Daoy (cell line): Measurements from ENCODE around the gene KCNQ1. TPM values are rescaled to one million over a fixed set of nuclear protein-coding genes. Genes with fewer than 3 reads are reported as not detected.

Experiments used
- DNase-seq: peaks from one replicate; pipeline ENCODE4 v3.0.0-alpha.2; 2015; ENCODE audit warnings: low read depth
- total RNA-seq: library from RNA; depleted of rRNA; stranded (reverse); fragments of >200 nt; shearing (Covaris generic); gene quantifications from 2 replicates; pipeline ENCODE4 v1.2.3, GENCODE V29; 2014

Gene KCNQ1
- total RNA-seq, 1 experiment from 2014 or later = not detected

DNA sequence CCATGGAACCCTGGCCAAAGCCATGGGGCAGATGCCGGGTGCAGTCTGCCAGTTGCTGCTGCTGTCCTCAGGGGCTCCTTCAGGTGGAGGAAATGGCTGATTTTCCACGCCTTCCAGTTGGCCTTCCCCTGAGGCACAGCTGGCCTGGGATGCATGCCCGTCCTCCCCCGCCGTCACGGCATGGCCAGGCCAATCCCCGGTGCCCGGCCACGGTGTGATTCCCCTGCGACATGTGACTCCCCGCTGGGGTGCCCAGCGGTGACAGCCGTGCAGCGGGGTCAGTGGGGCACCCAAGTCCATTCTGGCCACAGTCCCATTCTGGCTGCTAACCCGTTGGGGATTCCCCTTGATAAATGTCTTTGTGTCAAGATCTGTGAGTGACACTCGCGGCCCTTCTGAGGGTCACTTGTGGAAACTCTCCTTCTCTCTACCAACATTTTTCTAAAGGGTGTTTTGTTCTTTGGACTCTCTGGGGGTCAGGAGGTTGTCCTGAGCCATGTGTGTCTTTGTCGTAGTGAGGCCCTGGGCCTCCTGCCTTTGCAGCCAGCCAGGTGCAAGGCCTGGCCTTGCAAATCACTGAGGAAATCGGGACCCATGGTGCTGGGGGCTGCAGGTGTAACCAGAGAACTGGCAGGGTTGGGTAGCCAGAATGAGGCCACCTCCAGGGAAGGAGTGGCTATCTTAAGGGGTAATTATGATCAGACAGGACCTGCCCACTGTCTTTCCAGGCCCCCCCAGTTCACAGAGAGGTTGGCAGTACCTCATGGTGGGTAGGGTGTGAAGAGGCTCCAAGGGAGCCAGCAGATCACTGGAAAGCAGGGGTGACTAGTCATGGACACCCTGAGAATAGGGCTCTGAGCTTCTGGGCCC lies 217.9 kb downstream of the KCNQ1 start:
- no peak for DNase-seq

DNA sequence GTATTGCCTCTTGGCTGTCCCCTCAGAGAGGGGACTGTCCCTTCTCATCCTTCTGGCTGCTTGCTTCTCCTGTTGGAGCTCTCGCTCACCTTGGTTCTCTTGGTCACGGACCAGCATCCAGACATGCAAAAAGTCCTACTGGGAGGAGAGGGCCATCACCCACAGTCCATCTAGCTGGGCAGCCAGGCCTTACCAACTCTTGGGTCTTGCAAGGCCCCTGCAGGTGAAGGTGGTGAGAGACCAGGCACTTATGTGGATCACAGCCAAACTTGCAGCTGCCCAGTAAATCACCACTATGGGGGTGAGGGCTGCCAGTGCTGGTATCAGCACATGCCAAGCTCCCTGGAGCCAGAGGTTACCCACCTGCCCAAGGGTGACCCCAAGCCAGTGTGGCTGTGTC lies 218.7 kb downstream of the KCNQ1 start:
- no peak for DNase-seq

DNA sequence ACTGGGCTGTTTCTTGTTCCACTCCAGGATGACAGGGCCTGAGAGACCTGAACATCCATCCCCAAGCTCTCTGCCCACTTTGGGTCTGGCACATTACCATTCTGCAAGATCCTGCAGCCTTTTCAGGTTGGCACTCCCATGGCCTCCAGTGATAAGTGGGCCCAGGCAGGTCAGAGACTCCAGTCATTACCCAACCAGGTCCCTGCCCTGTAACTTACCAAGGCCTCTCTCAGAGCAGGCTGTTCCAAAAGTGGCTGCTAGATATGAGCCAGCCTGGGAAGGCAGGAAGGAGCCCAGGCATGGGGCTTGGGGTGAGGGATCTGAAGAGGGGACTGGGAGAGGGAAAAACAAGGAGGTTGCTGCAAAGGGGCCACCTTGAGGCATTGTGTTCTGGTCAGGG lies 219.1 kb downstream of the KCNQ1 start:
- no peak for DNase-seq

DNA sequence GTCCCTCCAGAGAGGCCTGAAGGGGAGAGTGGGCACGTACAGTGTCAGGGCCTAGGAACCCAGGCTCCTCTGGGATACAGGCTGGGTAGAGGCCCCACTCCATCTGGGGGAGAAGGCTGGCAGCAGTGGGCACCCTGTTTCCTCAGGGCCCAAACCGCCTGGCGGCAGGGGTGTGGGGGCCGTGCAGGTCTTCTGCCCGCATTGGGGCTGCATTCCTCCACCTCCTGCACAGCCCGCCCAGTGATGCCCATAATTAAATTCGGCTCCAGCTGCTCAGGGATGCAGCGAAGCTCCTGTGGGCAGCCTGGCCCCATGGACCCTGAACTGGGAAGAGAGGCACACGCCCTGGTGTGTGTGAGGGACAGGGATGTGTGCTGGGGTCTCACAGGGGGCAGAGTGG lies 219.6 kb downstream of the KCNQ1 start:
- DNase-seq = no peak

DNA sequence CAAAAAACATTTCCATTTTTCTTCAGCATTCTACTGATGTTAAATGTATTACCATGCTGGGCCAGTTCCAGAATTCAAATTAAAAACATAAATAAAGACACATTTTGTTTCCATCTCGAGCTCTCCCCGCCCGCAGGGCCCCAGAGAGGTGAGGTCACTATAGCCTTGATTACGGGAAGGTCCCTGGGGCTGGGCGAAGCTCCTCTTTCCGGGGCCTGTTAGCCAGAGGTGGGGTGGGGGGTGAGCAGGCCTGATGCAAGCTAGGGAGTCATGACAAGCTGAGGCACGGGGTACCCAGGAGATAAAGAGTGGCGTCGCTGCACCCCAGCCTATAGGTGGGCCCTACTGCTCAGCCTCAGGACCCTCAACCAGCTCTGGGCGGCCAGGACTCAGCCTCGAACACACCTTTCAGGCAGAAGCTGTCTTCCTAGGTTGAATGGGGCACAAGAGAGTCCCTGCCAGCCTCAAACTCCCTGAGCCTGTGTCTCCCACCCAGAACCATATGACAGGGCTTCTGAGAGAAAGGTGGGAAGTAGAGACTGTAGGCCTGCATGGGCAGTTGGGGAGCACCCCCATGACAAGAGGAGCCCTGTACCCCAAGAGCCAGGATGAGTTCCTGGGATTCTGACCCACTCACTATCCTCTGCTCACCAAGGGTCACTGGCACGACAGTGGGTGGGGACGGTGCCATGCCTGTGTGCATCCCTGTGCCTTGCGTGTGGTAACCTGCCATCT lies 220.2 kb downstream of the KCNQ1 start:
- DNase-seq = no peak

GRCh38 chr11:2665526-2666400 lies 221.0 kb downstream of the KCNQ1 start:
- no peak for DNase-seq

- no peak for DNase-seq
Measured at GRCh38 chr11:2666401-2666741, 221.6 kb downstream of the KCNQ1 start.

- DNase-seq = no peak
Measured at GRCh38 chr11:2666828-2667570, 222.2 kb downstream of the KCNQ1 start.

GRCh38 chr11:2667940-2668339 lies 223.1 kb downstream of the KCNQ1 start:
- no peak for DNase-seq

- no peak for DNase-seq
Measured at GRCh38 chr11:2668876-2669275, 224.1 kb downstream of the KCNQ1 start.

DNA sequence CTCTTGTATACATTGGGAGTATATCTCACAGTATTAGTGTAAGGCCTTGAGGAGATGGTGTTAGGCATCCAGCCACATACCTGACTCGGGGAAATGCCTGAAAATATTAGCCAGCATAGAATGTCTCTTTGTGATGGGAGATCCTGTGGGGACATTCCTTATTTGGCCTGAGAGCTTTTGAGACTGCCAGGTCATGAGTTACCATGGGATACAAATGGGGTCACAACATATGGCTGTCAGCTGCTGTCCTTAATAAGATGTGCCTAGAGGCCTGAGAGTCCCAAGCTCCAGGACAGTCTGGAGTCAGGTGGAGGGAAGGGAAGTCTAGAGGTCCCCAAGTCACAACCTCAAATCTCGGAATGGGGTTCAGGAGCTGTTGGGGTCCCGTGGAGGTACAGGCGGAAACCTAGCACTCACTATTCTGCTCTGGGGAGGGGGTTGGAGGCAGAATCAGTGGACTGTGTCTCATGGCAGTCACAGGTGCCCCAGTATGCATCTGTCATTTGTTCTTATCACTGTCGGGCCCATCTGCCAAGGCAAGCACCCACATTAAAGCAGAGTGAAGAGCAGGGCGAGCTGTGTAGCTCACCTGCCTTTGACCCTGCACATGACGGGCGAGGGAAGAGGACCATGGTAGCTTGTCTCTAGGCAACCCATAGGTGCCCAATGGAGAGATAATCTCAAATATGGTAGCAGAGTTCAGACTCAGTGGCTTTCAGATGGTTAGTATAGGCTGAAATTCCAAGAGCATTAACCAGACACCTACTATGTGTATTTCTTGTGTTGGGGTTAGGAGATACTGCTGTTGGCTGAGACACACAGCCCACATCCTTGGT lies 225.0 kb downstream of the KCNQ1 start:
- no peak for DNase-seq

GRCh38 chr11:2670541-2671100 lies 225.8 kb downstream of the KCNQ1 start:
- no peak for DNase-seq

- DNase-seq = no peak
Measured at GRCh38 chr11:2671748-2672147, 226.9 kb downstream of the KCNQ1 start.

GRCh38 chr11:2672553-2673249 lies 227.9 kb downstream of the KCNQ1 start:
- DNase-seq = no peak

DNA sequence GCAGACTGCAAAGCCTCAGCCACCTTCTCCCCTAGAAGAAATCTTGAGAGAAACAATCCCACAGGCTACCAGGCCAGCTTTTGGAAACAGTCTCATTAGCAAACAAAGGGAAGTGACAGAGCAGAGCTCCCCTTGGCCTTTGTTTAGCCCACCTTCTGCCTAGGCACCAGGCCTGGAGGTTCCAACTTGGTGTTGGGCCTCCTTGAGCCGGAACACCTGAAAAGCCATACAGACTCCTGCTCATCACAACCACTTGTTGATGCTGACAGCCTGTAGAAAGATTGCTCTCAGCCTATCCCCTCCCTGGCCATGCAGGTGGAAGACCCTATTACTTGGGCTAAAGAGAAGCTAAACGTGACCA lies 228.4 kb downstream of the KCNQ1 start:
- DNase-seq = no peak

DNA sequence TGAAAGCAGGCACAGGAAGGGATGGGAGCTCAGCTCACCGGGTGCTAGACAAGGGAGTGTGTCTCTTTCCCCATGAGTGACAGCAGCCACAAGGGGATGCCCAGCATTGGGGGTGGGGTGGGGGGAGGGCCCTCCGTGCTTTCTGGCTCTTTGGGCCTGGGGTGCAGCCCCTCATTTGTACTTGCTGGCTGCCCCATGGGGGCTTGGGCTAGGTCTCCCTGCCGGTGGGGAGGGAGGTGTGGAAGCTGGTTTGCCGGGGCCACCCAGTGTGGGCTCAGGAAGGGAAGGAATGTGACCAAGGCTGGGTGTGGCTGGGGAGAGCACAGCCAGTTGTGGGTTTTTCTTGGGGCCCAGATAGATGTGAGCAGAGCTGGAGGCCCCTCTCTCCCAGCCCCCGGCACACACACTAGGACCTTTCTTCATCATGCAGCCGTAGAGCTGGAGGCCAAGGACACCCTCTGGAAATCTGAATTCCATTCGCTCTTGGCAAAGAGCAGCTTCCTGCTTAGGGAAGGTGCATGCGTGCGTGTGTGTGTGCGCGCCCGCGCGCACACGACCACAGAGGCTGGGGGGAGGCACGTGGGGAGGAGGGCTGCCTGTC lies 229.2 kb downstream of the KCNQ1 start:
- DNase-seq = no peak

DNA sequence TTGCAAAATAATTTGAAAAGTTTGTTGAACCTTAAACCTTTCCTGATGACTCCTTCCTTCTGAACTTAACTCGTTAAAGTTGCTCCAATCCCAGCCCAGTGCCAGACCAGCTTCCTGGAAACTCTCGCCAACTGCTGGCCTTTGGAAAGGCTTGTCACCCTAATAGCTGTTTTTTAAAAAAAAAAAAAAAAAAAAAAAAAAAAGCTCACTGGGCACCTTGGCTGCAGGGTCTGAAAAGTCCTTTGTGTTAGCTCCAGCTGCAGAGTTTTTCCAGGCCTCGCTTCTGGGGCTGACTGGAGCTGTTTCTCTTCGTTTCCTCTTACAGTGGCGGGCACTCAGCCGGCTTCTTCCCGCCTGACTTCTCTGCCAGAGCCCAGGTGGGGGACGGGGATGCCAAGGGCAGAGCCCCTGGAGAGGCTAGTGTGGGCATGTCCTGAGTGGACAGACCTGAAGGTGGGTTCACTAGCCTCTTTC lies 229.9 kb downstream of the KCNQ1 start:
- no peak for DNase-seq

DNA sequence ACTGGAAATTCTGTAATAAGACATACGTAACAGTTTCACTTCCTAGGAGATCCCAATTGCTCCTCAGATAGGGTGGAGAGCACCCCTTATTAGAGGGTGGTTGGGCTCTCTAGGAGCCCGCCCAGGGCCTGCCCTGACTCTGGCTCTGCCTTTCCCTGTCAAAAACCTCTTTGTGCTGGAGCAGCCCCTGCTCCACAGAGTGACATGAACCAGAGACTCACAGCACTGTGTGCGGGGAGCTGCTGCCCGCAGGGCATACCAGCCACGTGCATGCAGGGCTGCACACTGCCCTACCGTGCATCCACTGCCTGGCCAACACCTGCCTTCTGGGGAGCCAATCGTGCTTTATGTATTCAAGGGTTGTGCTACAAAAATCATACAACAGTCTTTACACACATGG lies 230.7 kb downstream of the KCNQ1 start:
- no peak for DNase-seq

DNA sequence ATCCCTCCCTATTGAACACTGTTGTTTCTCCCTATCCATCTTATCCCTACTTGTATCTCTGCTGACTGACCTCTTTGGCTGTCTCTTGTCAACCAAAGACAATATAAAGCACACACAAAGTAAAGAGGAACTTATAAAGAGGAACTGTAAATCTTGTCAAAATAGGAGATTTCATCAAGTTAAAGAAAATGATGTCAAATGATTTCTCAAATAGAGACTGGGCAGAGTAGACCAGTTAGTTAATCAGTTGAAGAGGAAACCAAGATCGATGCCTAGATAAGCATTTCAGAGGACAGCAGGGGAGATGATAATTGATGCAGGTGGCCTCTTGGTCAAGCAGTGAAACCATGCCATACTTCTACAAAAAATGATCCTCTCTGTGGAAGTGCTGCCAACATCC lies 232.3 kb downstream of the KCNQ1 start:
- no peak for DNase-seq
